ENCODE measurements around the gene MANBA. TPM values are rescaled to one million over a fixed set of nuclear protein-coding genes. Genes with fewer than 3 reads are reported as not detected.
"Not testable (repeated sequence)": the region's sequence is repeated elsewhere in the genome, so short reads cannot be mapped to it uniquely, and the experiment has no call there.

Gene MANBA
- total RNA-seq, 2 donors from 2014 or later = 37.2 to 41.3 TPM

DNA sequence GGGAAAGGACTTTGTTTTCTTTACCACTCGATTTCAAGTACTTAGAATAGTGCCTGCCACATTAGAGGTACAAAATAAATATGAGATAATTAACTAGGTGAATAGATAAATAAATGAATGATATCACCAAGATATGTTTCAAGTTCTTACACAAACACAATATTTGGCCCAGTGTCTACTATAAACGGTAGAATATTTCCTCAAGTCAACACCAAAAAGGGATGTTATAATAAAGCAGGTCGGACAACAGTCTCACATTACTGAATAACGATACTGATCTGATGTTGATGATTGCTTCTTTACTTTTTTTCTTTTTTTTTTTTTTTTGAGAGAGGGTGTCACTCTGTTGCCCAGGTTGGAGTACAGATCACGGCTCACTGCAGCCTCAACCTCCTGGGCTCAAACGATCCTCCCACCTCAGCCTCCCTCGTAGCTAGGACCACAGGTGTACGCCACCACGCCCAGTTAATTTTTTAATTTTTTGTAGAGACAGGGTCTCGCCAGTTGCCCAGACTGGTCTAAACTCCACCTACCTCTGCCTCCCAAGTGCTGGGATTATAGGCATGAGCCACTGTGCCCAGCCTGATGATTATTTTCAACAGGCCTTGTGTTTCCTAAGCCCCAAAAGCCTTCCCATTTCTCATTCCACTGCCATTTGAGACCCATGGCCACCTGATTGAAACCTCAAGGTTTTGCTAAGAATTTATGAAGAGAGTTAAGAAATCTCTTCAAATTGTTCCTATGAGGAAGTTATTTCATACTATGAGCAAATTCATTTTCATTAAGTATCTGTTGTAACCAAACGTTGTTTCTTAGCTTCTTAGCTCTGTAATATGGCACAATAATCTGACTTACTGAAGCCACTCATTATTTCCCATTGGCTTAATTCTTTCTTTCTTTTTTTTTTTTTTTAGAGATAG, 2.3 kb downstream of the MANBA start:
- TF ChIP-seq, protein P1, sequence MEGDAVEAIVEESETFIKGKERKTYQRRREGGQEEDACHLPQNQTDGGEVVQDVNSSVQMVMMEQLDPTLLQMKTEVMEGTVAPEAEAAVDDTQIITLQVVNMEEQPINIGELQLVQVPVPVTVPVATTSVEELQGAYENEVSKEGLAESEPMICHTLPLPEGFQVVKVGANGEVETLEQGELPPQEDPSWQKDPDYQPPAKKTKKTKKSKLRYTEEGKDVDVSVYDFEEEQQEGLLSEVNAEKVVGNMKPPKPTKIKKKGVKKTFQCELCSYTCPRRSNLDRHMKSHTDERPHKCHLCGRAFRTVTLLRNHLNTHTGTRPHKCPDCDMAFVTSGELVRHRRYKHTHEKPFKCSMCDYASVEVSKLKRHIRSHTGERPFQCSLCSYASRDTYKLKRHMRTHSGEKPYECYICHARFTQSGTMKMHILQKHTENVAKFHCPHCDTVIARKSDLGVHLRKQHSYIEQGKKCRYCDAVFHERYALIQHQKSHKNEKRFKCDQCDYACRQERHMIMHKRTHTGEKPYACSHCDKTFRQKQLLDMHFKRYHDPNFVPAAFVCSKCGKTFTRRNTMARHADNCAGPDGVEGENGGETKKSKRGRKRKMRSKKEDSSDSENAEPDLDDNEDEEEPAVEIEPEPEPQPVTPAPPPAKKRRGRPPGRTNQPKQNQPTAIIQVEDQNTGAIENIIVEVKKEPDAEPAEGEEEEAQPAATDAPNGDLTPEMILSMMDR (IDR thresholded peaks at IDR 0.05) = no peak
- ATAC-seq (ENCODE audit: insufficient number of reproducible peaks, low FRiP score, low read depth) = no peak
- H3K27ac ChIP-seq = no peak overlapping the region

DNA sequence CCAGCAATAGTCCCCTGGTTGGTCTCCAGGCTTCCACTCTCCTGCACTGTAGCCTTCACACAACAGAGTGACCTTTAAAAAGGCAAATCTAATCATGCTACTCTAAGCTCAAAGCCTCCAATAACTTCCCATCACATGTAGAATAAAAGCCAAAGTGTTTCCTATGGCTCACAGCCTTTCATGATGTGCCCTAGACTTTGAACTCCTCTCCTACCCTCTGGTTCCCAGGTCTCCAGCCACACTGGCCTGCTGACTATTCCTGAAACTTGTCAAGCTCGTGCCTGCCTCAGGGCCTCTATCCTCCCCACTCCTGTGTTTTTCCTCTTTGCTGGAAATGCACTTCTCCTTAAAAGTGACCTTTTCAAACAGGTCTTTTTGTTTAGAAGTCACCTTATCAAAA, 3.1 kb downstream of the MANBA start:
- no peak for DNase-seq (ENCODE audit: low spot score)
- Histone ChIP-seq H3K36me3 (no peaks in the 10 kb centered on the region), H3K4me3 (no peak overlapping the region), H3K27ac (no peak overlapping the region), H3K4me1 (ENCODE audit: control insufficient read depth in 1 of 2, low read depth in 2 of 2) (peaks cover 6 to 17% of the 10 kb centered on the region in 2 donors), H3K27me3 (replicated peaks; ENCODE audit: insufficient read depth) (no peaks in the 10 kb centered on the region), H3K9me3 (no peaks in the 10 kb centered on the region)
- no peak for ATAC-seq (ENCODE audit: insufficient number of reproducible peaks, low FRiP score, low read depth)
- TF ChIP-seq, protein P1 (IDR thresholded peaks at IDR 0.05) = no peak

More for the DNA sequence above, 2.3 kb downstream of the MANBA start:
- DNase-seq (ENCODE audit: low spot score) = no peak
- Histone ChIP-seq H3K4me3 (no peak overlapping the region), H3K36me3 (no peaks in the 10 kb centered on the region), H3K4me1 (ENCODE audit: control insufficient read depth in 1 of 2, low read depth in 2 of 2) (peaks cover 6 to 17% of the 10 kb centered on the region in 2 donors), H3K27me3 (replicated peaks; ENCODE audit: insufficient read depth) (no peaks in the 10 kb centered on the region), H3K9me3 (no peaks in the 10 kb centered on the region)

DNA sequence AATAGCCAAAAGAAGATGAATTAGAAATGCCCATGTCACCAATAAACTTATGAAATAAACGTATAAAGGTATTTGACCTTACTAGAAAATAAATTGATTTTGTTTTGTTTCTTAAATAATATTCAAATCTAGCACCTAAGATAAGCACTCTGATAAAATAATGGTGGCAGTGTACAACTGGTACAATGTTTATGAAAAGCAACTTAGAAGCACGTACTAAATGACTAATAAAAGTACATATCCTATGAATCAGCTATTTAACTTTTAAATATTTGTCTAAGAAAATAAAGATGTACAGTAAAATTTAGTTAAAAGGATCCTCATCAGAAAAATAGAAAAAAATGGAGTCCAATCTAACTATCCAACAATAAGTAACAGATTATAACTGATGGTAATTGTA, 6.7 kb downstream of the MANBA start:
- peaks cover under 1 to 6% of the 10 kb centered on the region in 2 donors for H3K4me1 ChIP-seq (ENCODE audit: control insufficient read depth in 1 of 2, low read depth in 2 of 2)
- H3K27me3 ChIP-seq (replicated peaks; ENCODE audit: insufficient read depth) = no peaks in the 10 kb centered on the region
- ATAC-seq (ENCODE audit: insufficient number of reproducible peaks, low FRiP score, low read depth) = no peak
- H3K4me3 ChIP-seq = no peak overlapping the region
- TF ChIP-seq, protein P1 (IDR thresholded peaks at IDR 0.05) = no peak
- DNase-seq (ENCODE audit: low spot score) = no peak
- H3K36me3 ChIP-seq = no peaks in the 10 kb centered on the region
- H3K27ac ChIP-seq = no peak overlapping the region
- no peaks in the 10 kb centered on the region for H3K9me3 ChIP-seq

DNA sequence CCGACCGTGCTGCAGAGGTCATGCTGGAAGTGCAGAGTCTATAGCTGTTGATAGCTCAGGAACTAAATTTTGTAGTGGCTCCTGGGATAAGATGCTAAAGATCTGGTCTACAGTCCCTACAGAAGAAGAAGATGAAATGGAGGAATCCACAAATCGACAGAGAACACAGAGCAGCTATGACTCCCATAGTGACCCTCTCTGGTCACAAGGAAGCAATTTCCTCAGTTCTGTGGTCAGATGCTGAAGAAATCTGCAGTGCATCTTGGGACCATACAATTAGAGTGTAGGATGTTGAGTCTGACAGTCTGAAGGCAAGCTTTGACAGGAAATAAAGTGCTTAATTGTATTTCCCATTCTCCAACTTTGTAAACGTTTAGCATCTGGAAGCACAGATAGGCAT, 8.8 kb downstream of the MANBA start:
- H3K4me3 ChIP-seq = no peak overlapping the region
- no peaks in the 10 kb centered on the region for H3K27me3 ChIP-seq (replicated peaks; ENCODE audit: insufficient read depth)
- no peaks in the 10 kb centered on the region for H3K9me3 ChIP-seq
- no peak for ATAC-seq (ENCODE audit: insufficient number of reproducible peaks, low FRiP score, low read depth)
- DNase-seq (ENCODE audit: low spot score) = no peak
- no peak overlapping the region for H3K27ac ChIP-seq
- TF ChIP-seq, protein P1 (IDR thresholded peaks at IDR 0.05) = no peak
- no peaks in the 10 kb centered on the region for H3K36me3 ChIP-seq
- H3K4me1 ChIP-seq (ENCODE audit: control insufficient read depth in 1 of 2, low read depth in 2 of 2) = no peaks in the 10 kb centered on the region

DNA sequence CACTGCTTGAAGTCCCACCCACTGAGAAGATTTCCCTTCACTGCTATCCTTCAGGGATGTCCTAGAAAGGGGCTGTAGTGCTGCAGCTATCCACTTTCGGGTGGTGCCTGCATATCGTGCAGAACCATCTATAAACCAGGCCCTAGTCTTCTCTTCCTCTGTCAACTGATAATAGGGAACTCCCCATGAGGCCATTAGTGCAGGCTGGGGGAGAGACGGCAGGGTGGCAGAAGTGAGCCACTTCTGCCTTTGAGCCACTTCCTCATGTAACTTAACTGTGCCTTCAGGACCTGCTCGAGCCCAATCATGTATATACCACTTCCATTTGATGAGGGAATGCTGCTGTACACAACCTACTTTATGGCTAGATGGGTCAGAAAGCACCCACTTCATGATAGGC, 17.4 kb downstream of the MANBA start:
- H3K27me3 ChIP-seq (replicated peaks; ENCODE audit: insufficient read depth); DNase-seq (ENCODE audit: low spot score); H3K9me3 ChIP-seq; H3K4me1 ChIP-seq (ENCODE audit: control insufficient read depth in 1 of 2, low read depth in 2 of 2); ATAC-seq (ENCODE audit: insufficient number of reproducible peaks, low FRiP score, low read depth); H3K36me3 ChIP-seq; H3K4me3 ChIP-seq; H3K27ac ChIP-seq: not testable (repeated sequence)

DNA sequence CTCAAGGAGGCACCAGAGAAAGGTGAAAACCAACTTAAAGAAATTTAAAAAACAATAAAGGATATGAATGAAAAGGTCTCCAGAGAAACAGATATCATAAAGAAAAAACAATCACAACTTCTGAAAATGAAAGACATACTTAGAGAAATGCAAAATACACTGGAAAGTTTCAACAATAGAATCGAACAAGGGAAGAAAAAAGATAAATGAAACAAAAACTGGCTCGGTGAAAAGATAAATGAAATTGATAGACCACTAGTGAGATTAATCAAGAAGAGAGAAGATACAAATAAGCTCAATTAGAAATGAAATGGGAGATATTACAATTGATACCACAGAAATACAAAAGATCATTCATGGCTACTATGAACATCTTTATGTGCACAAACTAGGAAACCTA, 22.0 kb downstream of the MANBA start:
- H3K9me3 ChIP-seq; DNase-seq (ENCODE audit: low spot score); H3K4me1 ChIP-seq (ENCODE audit: control insufficient read depth in 1 of 2, low read depth in 2 of 2); H3K4me3 ChIP-seq; H3K27me3 ChIP-seq (replicated peaks; ENCODE audit: insufficient read depth); H3K36me3 ChIP-seq; H3K27ac ChIP-seq; ATAC-seq (ENCODE audit: insufficient number of reproducible peaks, low FRiP score, low read depth): not testable (repeated sequence)

Measured in thoracic aorta (tissue), 2 donors.